HepG2 (cell line): ENCODE measurements around the gene RNASE4. TPM values are rescaled to one million over a fixed set of nuclear protein-coding genes. Genes with fewer than 3 reads are reported as not detected.

Source experiments
- CBX1 ChIP-seq: IDR thresholded peaks from one replicate; pipeline ENCODE4 v1.6.1; 2016; ENCODE audit warnings: antibody characterized with exemption, low read depth
- CENPX ChIP-seq: sonication (generic); formaldehyde crosslinking; IDR thresholded peaks from 2 replicates; pipeline ENCODE4 v1.9.0; 2021; ENCODE audit warnings: mild to moderate bottlenecking, missing genetic modification reagents, moderate library complexity
- CHD2 ChIP-seq: IDR thresholded peaks from 2 replicates; pipeline ENCODE4 v1.6.1; 2011; ENCODE audit warnings: low read depth, low read length, improper control_type of control experiment
- ELK4 ChIP-seq: sonication (generic); formaldehyde crosslinking; IDR thresholded peaks from 2 replicates; pipeline ENCODE4 v1.9.0; 2021; ENCODE audit warnings: missing genetic modification reagents, borderline replicate concordance
- EP300 ChIP-seq, 3 experiments: sonication (generic) in 1 of 3; formaldehyde crosslinking in 1 of 3; IDR thresholded peaks; 2 replicates each; pipeline versions ENCODE4 v1.5.1 to v1.6.1; 2011 to 2020; ENCODE audit warnings: low read depth in 2 of 3, low read length in 2 of 3, borderline replicate concordance in 1 of 3, improper control_type of control experiment in 1 of 3, mild to moderate bottlenecking in 1 of 3, missing genetic modification reagents in 1 of 3, moderate library complexity in 1 of 3
- GABPA ChIP-seq, 2 experiments: IDR thresholded peaks; 2 replicates each; pipeline ENCODE4 v1.6.1; 2011 to 2016; ENCODE audit warnings: low read depth in 2 of 2, low read length in 1 of 2, missing biosample characterization in 1 of 2, missing genetic modification characterization in 1 of 2
- HOMEZ ChIP-seq: IDR thresholded peaks from 2 replicates; pipeline ENCODE4 v1.6.1; 2016; ENCODE audit warnings: low read depth
- MED8 ChIP-seq: sonication (generic); formaldehyde crosslinking; IDR thresholded peaks from 2 replicates; pipeline ENCODE4 v1.8.1; 2023; ENCODE audit warnings: mild to moderate bottlenecking, missing genetic modification reagents; ENCODE audit not compliant: insufficient replicate concordance
- MIXL1 ChIP-seq: IDR thresholded peaks from 2 replicates; pipeline ENCODE4 v1.6.1; 2016
- PAWR ChIP-seq: sonication (generic); formaldehyde crosslinking; IDR thresholded peaks from 2 replicates; pipeline ENCODE4 v1.4.0; 2020; ENCODE audit warnings: missing genetic modification reagents, mild to moderate bottlenecking, borderline replicate concordance
- REL ChIP-seq: sonication (generic); formaldehyde crosslinking; conservative IDR thresholded peaks from 2 replicates; pipeline ENCODE4 v1.8.0; 2022; ENCODE audit warnings: mild to moderate bottlenecking, missing genetic modification reagents, moderate library complexity
- XBP1 ChIP-seq: sonication (generic); formaldehyde crosslinking; IDR thresholded peaks from 2 replicates; pipeline ENCODE4 v1.5.0; 2020; ENCODE audit warnings: missing genetic modification reagents
- ZNF253 ChIP-seq: sonication (generic); formaldehyde crosslinking; IDR thresholded peaks from 2 replicates; pipeline ENCODE4 v1.8.0; 2022; ENCODE audit warnings: mild to moderate bottlenecking, missing genetic modification reagents, borderline replicate concordance
- ZNF329 ChIP-seq: sonication (generic); formaldehyde crosslinking; IDR thresholded peaks from 2 replicates; pipeline ENCODE4 v1.9.0; 2021; ENCODE audit warnings: low read depth, mild to moderate bottlenecking, missing genetic modification reagents
- ZNF501 ChIP-seq: sonication (generic); formaldehyde crosslinking; IDR thresholded peaks from 2 replicates; pipeline ENCODE4 v1.5.1; 2020; ENCODE audit warnings: mild to moderate bottlenecking, moderate library complexity, missing genetic modification reagents
- ZNF547 ChIP-seq: sonication (generic); formaldehyde crosslinking; IDR thresholded peaks from 2 replicates; pipeline ENCODE4 v1.5.1; 2020; ENCODE audit warnings: mild to moderate bottlenecking, missing genetic modification reagents
- polyA plus RNA-seq, 8 experiments: library from polyadenylated mRNA; depleted of rRNA in 3 of 8; stranded (reverse) in 7 of 8; unstranded in 1 of 8; fragments of >200 nt; fragmentation: Illumina TruSeq in 4 of 8; extraction: Trizol in 4 of 8; gene quantifications; 2 replicates each; pipeline versions ENCODE4 v1.2.1 to v1.2.3, GENCODE V29; 2011 to 2016; ENCODE audit warnings: low read depth in 4 of 8, missing spikeins in 1 of 8, mixed read lengths in 1 of 8; ENCODE audit not compliant: insufficient read depth in 1 of 8
- total RNA-seq, 5 experiments: library from RNA; depleted of rRNA; stranded (reverse); fragments of >200 nt; fragmentation: Illumina TruSeq; extraction: Trizol; gene quantifications; 2 replicates each; pipeline ENCODE4 v1.2.3, GENCODE V29; 2016; ENCODE audit warnings: low read depth in 1 of 5
- TF ChIP-seq, protein P1 (sequence below): sonication (generic); formaldehyde crosslinking; IDR thresholded peaks from 2 replicates; pipeline ENCODE4 v1.5.0; 2020; ENCODE audit warnings: mild to moderate bottlenecking, missing genetic modification reagents, moderate library complexity
- TF ChIP-seq, protein P2 (sequence below): sonication (generic); formaldehyde crosslinking; IDR thresholded peaks from 2 replicates; pipeline ENCODE4 v1.5.1; 2020; ENCODE audit warnings: missing genetic modification reagents, mild to moderate bottlenecking, borderline replicate concordance

RNASE4 gene
- total and polyA plus RNA-seq, 2 of the 13 experiments (the other 11 are each of a cell fraction or from before 2014, with no cell fraction given), result 109 to 983 TPM

DNA sequence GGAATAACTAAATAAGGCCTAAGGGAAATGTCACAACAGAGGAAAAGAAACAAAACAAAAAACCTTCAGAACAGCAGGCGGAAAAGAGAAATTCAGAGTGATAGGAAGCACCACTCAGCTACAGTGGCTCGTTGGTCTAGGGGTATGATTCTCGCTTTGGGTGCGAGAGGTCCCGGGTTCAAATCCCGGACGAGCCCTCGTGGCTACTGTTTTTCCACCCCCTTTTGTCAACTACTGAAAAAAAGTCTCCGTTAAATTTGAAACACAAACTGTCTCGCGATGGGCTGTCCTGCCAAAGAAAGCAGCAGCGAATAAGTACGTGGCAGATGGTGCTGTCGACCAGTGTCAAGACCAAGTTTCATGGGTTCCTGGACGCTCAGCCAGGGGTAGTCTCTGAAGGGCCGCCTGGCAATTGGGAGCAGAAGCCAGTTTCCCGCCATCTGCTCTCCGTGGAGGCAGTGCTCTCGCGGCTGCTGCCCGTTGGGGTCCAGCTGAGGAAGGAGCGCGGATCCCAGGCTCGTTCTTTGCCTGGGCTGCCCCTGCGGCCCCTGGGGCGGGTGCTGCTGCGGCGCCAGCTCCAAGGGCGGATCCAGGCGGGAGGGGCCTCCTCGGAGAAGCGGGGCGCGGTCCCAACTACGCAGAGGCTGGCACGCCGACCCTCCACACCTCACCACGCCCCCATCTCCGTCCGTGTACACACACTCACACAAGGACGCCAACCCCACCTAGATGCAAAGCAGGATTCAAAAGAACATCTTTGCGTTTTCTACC is at the start of gene RNASE4 (continued):
- TF ChIP-seq, protein P1, sequence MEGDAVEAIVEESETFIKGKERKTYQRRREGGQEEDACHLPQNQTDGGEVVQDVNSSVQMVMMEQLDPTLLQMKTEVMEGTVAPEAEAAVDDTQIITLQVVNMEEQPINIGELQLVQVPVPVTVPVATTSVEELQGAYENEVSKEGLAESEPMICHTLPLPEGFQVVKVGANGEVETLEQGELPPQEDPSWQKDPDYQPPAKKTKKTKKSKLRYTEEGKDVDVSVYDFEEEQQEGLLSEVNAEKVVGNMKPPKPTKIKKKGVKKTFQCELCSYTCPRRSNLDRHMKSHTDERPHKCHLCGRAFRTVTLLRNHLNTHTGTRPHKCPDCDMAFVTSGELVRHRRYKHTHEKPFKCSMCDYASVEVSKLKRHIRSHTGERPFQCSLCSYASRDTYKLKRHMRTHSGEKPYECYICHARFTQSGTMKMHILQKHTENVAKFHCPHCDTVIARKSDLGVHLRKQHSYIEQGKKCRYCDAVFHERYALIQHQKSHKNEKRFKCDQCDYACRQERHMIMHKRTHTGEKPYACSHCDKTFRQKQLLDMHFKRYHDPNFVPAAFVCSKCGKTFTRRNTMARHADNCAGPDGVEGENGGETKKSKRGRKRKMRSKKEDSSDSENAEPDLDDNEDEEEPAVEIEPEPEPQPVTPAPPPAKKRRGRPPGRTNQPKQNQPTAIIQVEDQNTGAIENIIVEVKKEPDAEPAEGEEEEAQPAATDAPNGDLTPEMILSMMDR (CRISPR knock-in tag), result peak; percentile 34
- TF ChIP-seq, protein P2, sequence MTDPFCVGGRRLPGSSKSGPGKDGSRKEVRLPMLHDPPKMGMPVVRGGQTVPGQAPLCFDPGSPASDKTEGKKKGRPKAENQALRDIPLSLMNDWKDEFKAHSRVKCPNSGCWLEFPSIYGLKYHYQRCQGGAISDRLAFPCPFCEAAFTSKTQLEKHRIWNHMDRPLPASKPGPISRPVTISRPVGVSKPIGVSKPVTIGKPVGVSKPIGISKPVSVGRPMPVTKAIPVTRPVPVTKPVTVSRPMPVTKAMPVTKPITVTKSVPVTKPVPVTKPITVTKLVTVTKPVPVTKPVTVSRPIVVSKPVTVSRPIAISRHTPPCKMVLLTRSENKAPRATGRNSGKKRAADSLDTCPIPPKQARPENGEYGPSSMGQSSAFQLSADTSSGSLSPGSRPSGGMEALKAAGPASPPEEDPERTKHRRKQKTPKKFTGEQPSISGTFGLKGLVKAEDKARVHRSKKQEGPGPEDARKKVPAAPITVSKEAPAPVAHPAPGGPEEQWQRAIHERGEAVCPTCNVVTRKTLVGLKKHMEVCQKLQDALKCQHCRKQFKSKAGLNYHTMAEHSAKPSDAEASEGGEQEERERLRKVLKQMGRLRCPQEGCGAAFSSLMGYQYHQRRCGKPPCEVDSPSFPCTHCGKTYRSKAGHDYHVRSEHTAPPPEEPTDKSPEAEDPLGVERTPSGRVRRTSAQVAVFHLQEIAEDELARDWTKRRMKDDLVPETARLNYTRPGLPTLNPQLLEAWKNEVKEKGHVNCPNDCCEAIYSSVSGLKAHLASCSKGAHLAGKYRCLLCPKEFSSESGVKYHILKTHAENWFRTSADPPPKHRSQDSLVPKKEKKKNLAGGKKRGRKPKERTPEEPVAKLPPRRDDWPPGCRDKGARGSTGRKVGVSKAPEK (CRISPR knock-in tag), result 0 out of 2 replicates have a peak, but pooled peaks have one; percentile 21
- TF ChIP-seq ZNF329 (CRISPR knock-in tag) (no peak), ZNF253 (0 out of 2 replicates have a peak, but pooled peaks have one; percentile 17), XBP1 (CRISPR knock-in tag) (peak; percentile 91; the same call in 1 of the 2 replicates), ZNF501 (CRISPR knock-in tag) (peak; percentile 77), CBX1 (peak; percentile 92), ZNF547 (CRISPR knock-in tag) (peak; percentile 95), GABPA (IDR thresholded peaks at IDR 0.05; ENCODE audit: low read depth, low read length) (no peak), GABPA (CRISPR knock-in tag; IDR thresholded peaks at IDR 0.05; ENCODE audit: low read depth) (no peak), HOMEZ (CRISPR knock-in tag) (peak; percentile 27; the same call in 1 of the 2 replicates), PAWR (CRISPR knock-in tag) (no peak), MIXL1 (CRISPR knock-in tag) (peak; percentile 55; the same call in 1 of the 2 replicates), CHD2 (peak; percentile 91), CENPX (CRISPR knock-in tag) (no peak), REL (no peak; the same call in 1 of the 2 replicates), EP300 (IDR thresholded peaks at IDR 0.05; ENCODE audit: low read depth in 2 of 2, low read length in 2 of 2) (peak in 1 of 2 experiments; percentile 29; a peak in 2 of 4 replicates), EP300 (CRISPR knock-in tag; IDR thresholded peaks at IDR 0.05; ENCODE audit: borderline replicate concordance) (no peak; the same call in 1 of the 2 replicates), MED8 (CRISPR knock-in tag) (no peak), ELK4 (CRISPR knock-in tag) (no peak)
